A673 (cell line): ENCODE measurements around the gene NAALADL2. TPM values are rescaled to one million over a fixed set of nuclear protein-coding genes. Genes with fewer than 3 reads are reported as not detected.

Experiments
- BruUV-seq: library from RNA; stranded (reverse); fragments of 400-500 nt; replicated peaks from 2 replicates; lab custom pipeline; 2021; lab: Mats Ljungman, UMichigan
- CTCF ChIA-PET: fragments of 300-600 bp; sonication (Branson Sonifier 250); formaldehyde crosslinking; loops from one replicate; lab custom pipeline; 2022; ENCODE audit warnings: antibody characterized with exemption; lab: Charles Lee
- POLR2A ChIA-PET: fragments of 300-600 bp; sonication (Branson Sonifier 250); formaldehyde crosslinking; loops from one replicate; lab custom pipeline; 2022; ENCODE audit warnings: antibody characterized with exemption; ENCODE audit not compliant: low non-redundant PET; lab: Charles Lee
- DNase-seq: peaks from one replicate; pipeline ENCODE4 v3.0.0-alpha.2; 2015; ENCODE audit warnings: low spot score
- H3K27ac ChIP-seq: fragments of 200-600 bp; sonication (generic); 2 replicates; pipeline ENCODE4 v1.5.1; 2016; ENCODE audit warnings: mixed run types, low read depth, mild to moderate bottlenecking, mixed read lengths, antibody characterized with exemption, low read length; ENCODE audit not compliant: poor library complexity, severe bottlenecking
- H3K27me3 ChIP-seq: fragments of 200-600 bp; sonication (generic); replicated peaks from 2 replicates; pipeline ENCODE4 v1.6.1; 2017; ENCODE audit warnings: mixed run types, low read depth, mild to moderate bottlenecking, mixed read lengths, antibody characterized with exemption, low read length; ENCODE audit not compliant: insufficient read depth, poor library complexity
- H3K36me3 ChIP-seq: fragments of 200-600 bp; sonication (generic); 2 replicates; pipeline ENCODE4 v1.6.1; 2016; ENCODE audit warnings: mixed run types, mild to moderate bottlenecking, mixed read lengths, antibody characterized with exemption, low read length; ENCODE audit not compliant: insufficient read depth, poor library complexity, severe bottlenecking
- H3K4me1 ChIP-seq: fragments of 200-600 bp; sonication (generic); 2 replicates; pipeline ENCODE4 v1.6.1; 2017; ENCODE audit warnings: mixed run types, mild to moderate bottlenecking, mixed read lengths, antibody characterized with exemption, low read length; ENCODE audit not compliant: insufficient read depth, poor library complexity, severe bottlenecking
- H3K4me3 ChIP-seq: fragments of 200-600 bp; sonication (generic); 2 replicates; pipeline ENCODE4 v1.5.1; 2016; ENCODE audit warnings: low read depth, mixed run types, mild to moderate bottlenecking, mixed read lengths, low read length; ENCODE audit not compliant: poor library complexity, severe bottlenecking
- H3K9me3 ChIP-seq: fragments of 200-600 bp; sonication (generic); 2 replicates; pipeline ENCODE4 v1.6.1; 2016; ENCODE audit warnings: mixed run types, low read depth, mild to moderate bottlenecking, mixed read lengths, antibody characterized with exemption, low read length; ENCODE audit not compliant: poor library complexity, severe bottlenecking
- EZH2 ChIP-seq: fragments of 200-600 bp; sonication (generic); IDR thresholded peaks from 2 replicates; pipeline ENCODE4 v1.6.1; 2017; ENCODE audit warnings: borderline replicate concordance, low read depth, mild to moderate bottlenecking, mixed read lengths, antibody characterized with exemption, low read length; ENCODE audit not compliant: poor library complexity, severe bottlenecking
- intact Hi-C: fragments of 100-400 bp; cut with micrococcal nuclease; formaldehyde crosslinking; loops from one replicate; pipeline ENCODE4 v1.10.0; 2022; ENCODE audit not compliant: unreplicated experiment
- total RNA-seq: library from RNA; stranded (reverse); gene quantifications from 2 replicates; pipeline ENCODE4 v1.2.3, GENCODE V29; 2021
- TF ChIP-seq, protein P1 (sequence below): fragments of 300-800, 200-600 bp; sonication (generic); conservative IDR thresholded peaks from 2 replicates; pipeline ENCODE4 v1.5.1; 2017; ENCODE audit warnings: low read depth, mild to moderate bottlenecking, antibody characterized with exemption, low read length, moderate library complexity, mixed read lengths

NAALADL2 gene
- total RNA-seq, 1 experiment from 2014 or later, result 0.64 TPM

- Histone ChIP-seq H3K4me1 (no peaks in the 10 kb centered on the region), H3K27me3 (no peaks in the 10 kb centered on the region), H3K36me3 (no peaks in the 10 kb centered on the region), H3K9me3 (no peaks in the 10 kb centered on the region), H3K27ac (no peak overlapping the region), H3K4me3 (no peak overlapping the region)
- TF ChIP-seq EZH2, result no peak
- TF ChIP-seq, protein P1, sequence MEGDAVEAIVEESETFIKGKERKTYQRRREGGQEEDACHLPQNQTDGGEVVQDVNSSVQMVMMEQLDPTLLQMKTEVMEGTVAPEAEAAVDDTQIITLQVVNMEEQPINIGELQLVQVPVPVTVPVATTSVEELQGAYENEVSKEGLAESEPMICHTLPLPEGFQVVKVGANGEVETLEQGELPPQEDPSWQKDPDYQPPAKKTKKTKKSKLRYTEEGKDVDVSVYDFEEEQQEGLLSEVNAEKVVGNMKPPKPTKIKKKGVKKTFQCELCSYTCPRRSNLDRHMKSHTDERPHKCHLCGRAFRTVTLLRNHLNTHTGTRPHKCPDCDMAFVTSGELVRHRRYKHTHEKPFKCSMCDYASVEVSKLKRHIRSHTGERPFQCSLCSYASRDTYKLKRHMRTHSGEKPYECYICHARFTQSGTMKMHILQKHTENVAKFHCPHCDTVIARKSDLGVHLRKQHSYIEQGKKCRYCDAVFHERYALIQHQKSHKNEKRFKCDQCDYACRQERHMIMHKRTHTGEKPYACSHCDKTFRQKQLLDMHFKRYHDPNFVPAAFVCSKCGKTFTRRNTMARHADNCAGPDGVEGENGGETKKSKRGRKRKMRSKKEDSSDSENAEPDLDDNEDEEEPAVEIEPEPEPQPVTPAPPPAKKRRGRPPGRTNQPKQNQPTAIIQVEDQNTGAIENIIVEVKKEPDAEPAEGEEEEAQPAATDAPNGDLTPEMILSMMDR, result no peak
- no peak for DNase-seq
- no TSS peak for BruUV-seq
- CTCF ChIA-PET, result no interaction called here
- intact Hi-C loops, result no loop called here
- POLR2A ChIA-PET, result no interaction called here
Observed at GRCh38 chr3:175105066-175105465, 245.9 kb downstream of the NAALADL2 start.

GRCh38 chr3:175107231-175107630 is 248.1 kb downstream of the NAALADL2 start:
- no TSS peak for BruUV-seq
- no peak overlapping the region for H3K27ac ChIP-seq
- POLR2A ChIA-PET, result no interaction called here
- no peak for DNase-seq
- no peaks in the 10 kb centered on the region for H3K9me3 ChIP-seq
- H3K27me3 ChIP-seq, result no peaks in the 10 kb centered on the region
- CTCF ChIA-PET, result no interaction called here
- intact Hi-C loops, result no loop called here
- H3K4me3 ChIP-seq, result no peak overlapping the region
- H3K36me3 ChIP-seq, result no peaks in the 10 kb centered on the region
- H3K4me1 ChIP-seq, result no peaks in the 10 kb centered on the region
- TF ChIP-seq, protein P1, result no peak
- TF ChIP-seq EZH2, result no peak

DNA sequence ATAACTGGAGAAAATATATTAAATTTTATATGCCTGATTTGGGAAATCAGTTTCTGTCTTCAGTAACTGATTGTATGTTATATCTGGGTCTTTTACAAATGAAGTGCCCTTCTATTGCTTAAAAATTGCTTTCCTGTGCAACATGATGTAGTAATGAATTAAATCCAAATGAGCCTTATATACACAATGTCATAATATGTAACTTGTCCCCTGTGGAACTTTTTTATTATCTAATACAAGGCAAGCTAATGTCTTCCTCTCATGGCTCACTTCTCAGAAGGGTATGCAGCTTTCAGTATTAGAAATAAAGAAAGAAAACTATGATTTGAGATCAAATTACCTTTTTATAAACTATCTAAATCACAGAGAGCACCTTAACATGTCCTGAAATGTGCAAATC is 248.9 kb downstream of the NAALADL2 start:
- ChIA-PET POLR2A (no interaction called here), CTCF (no interaction called here)
- Histone ChIP-seq H3K36me3 (no peaks in the 10 kb centered on the region), H3K4me1 (no peaks in the 10 kb centered on the region), H3K9me3 (no peaks in the 10 kb centered on the region), H3K27me3 (no peaks in the 10 kb centered on the region), H3K4me3 (no peak overlapping the region), H3K27ac (no peak overlapping the region)
- no peak for DNase-seq
- intact Hi-C loops, result no loop called here
- no TSS peak for BruUV-seq
- TF ChIP-seq EZH2, result no peak
- TF ChIP-seq, protein P1, result no peak
